ENCODE measurements around the gene LZTS2.

LZTS2 gene

DNA sequence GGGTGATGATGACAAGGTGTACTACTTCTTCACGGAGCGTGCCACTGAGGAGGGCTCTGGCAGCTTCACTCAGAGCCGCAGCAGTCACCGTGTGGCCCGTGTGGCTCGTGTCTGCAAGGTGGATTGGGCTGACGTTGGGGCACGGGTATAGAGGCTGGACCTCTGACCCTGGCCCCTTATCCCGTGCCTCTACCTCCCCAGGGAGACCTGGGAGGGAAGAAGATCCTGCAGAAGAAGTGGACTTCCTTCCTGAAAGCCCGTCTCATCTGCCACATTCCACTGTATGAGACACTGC is 20.8 kb upstream of the LZTS2 start:
- no peak for DNase-seq

- DNase-seq = no peak
Measured at GRCh38 chr10:100979791-100980272, 19.8 kb upstream of the LZTS2 start.

DNA sequence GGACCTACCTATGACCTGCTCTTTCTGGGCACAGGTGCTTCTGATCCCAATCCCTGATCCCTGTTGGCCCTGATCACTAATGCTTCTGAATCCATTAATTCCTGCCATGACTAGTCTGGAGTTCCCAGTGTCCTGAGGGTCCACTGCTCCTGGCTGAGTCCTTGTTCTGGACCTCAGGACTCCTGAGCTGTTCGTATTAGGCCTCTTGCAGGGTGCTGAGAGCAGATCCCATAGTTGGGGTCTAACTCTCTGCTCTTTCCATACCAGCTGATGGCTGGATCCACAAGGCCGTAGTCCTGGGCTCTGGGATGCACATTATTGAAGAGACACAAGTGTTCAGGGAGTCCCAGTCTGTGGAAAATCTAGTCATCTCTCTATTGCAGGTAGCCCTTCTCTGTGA is 19.3 kb upstream of the LZTS2 start:
- no peak for DNase-seq

DNA sequence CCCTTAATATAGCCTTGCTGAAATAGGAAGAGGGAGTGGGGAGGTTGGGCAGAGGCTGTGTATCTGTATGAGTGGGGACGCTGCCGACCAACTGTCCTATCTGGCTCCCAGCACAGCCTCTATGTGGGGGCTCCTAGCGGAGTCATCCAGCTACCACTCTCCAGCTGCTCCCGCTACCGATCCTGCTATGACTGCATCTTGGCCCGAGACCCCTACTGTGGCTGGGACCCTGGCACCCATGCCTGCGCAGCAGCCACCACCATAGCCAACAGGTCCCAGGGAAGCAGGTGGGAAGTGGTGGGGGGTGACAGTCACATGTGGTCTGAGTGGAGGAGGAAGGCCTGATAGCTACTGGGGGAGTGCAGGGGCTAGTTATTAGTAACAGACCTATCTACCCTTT is 18.9 kb upstream of the LZTS2 start:
- no peak for DNase-seq

- no peak for DNase-seq
Measured at GRCh38 chr10:100981178-100981772, 18.3 kb upstream of the LZTS2 start.

DNA sequence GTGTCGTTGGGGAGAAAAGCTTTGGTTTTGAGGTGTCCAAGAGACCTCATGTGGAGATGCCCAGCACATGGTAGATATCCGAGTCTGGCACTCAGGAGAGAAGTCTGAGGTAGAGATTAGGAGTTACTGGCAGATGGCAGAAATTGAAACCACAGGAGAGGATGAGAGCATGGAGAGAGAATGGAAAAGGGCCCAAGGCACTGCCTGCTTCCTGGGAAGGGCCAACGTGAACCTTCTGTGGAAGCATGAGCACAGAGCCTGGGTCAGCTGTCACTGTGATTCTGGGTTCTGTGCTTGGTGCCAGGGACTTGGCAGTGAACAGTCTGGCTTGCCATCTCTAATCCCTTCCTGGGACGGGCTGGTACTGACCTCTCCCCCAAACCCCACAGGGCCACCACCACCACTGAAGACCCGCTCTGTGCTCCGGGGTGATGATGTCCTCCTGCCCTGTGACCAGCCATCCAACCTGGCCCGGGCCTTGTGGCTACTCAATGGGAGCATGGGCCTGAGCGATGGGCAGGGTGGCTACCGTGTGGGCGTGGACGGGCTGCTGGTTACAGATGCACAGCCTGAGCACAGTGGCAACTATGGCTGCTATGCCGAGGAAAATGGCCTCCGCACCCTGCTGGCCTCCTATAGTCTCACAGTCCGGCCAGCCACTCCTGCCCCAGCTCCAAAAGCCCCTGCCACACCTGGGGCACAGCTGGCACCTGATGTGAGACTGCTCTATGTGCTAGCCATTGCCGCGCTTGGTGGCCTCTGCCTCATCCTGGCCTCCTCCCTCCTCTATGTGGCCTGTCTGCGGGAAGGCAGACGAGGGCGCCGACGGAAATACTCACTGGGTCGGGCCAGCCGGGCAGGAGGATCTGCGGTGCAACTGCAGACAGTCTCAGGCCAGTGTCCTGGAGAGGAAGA is 16.4 kb upstream of the LZTS2 start:
- DNase-seq = no peak

DNA sequence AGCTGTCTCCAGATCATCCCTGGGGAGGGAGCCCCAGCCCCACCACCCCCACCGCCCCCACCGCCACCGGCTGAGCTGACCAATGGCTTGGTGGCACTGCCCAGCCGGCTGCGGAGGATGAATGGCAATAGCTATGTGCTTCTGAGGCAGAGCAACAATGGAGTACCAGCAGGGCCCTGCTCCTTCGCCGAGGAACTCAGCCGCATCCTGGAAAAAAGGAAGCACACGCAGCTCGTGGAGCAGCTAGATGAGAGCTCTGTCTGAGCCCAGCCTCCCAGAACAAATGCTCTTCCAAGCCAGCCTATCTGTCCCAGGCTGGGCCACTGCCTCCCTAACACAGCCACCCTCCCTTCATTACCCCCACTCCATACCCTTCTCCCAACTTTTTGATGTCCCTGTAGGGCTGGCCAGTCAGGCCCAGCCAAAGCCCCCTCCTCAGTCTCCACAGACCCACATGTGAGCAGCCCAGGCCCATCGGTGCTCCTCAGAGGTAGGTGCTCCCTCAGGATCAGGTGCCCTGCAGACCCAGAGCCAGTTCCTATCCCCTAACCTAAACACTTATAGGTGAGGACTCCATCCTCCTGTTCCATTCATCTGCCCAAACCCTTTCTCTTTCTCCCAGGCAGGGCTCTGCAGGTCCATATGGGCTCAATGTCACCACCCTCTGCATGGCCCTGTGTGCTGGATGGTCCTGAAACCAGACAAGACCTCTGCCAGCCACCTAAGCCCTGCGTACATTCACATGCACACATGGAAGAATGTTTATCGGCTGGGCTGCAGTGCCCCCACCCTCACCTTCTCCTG is 15.5 kb upstream of the LZTS2 start:
- no peak for DNase-seq

GRCh38 chr10:100984672-100985177 is 14.9 kb upstream of the LZTS2 start:
- no peak for DNase-seq

- DNase-seq = no peak
Measured at GRCh38 chr10:100985336-100985735, 14.3 kb upstream of the LZTS2 start.

DNA sequence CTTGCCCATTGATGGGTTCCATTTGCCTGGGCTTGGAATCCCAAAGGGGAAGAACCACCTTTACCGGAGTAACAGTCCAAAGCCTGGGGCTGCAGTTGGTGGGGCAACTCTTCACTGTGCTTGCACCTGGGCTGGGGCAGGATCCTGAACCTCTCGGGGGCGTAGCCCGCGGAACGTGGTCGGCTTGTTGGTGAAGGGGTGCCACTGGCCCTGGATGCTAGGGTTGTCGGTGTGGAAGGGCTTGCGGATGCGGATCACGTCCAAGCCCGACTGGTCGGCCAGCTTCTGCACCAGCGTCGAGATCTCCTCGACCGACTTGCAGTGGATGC is 13.0 kb upstream of the LZTS2 start:
- DNase-seq = no peak

DNA sequence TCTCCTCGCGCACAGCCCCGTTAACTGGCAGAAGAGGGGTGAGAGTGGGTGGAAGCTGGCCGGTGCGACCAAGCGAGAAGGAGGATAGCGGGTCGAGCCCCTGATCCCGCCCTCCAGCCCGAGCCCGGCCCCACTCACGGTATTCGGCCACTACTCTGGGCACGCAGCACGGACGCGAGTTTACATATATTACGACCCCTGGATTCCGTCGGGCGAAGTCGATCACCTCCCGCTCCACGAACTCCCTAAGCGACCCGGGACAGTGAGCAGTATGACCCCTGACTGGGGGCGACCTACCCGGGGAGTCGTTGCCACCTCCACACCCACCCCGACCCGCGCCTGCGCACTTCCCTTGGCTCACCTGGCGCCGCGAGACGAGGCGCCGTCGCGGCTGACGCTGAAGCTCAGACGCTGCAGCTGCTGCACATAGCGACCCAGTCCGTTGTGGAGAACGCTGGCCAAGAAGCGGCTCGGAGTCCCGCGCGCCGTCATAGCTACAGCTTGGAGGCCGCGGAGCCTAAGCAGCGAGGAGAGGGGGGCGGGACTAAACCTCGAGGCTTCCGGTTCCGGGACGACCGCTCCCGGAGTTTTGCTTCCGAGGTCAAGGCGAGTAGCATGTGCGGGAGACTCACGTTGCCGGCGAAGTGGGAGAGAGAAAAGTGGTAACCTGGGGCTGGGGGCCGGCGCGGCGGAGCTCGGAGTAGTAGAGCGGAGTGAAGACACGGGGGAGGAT is 12.5 kb upstream of the LZTS2 start, which contains the start of the genes MRPL43 and TWNK:
MRPL43 (minus strand) TSS at position 546 of the 733 bp plus-strand sequence; CDS start at position 492, 54 bp downstream.
TWNK (plus strand) TSS at position 592 of the 733 bp plus-strand sequence. CDS start 668 bp downstream, outside the sequence.
- peak; percentile 65 to 87 (median 80) for DNase-seq

DNA sequence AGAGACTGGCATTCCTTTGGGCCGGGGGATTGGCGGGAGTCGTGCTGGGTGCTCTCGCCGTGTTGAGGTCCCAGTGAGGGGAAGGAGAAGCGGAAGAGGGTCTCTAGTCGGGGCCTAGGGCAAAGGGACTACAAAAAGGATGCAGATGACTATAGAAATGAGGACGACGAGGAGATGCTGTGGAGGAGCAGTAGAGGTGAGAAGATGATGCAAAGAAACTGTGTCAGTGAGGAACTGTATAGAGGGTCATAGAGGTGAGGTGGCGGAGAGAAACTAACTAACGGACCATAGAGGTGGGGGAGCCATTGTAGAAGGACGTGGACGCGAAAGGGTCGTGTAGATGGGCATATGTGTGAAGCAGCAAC is 11.9 kb upstream of the LZTS2 start:
- no peak for DNase-seq

- DNase-seq = no peak
Measured at GRCh38 chr10:100988166-100988565, 11.4 kb upstream of the LZTS2 start.

DNA sequence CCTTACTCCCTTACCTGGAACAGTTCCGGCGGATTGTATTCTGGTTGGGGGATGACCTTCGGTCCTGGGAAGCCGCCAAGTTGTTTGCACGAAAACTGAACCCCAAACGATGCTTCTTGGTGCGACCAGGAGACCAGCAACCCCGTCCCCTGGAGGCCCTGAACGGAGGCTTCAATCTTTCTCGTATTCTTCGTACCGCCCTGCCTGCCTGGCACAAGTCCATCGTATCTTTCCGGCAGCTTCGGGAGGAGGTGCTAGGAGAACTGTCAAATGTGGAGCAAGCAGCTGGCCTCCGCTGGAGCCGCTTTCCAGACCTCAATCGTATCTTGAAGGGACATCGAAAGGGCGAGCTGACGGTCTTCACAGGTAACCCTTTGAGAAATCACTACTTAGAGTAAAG is 10.5 kb upstream of the LZTS2 start:
- DNase-seq = no peak

GRCh38 chr10:100993986-100994708 is 5.5 kb upstream of the LZTS2 start:
- no peak for DNase-seq

- DNase-seq = no peak
Measured at GRCh38 chr10:100995181-100995580, 4.4 kb upstream of the LZTS2 start.

- DNase-seq = peak in 4 of 6 experiments; percentile 42 to 75 (median 50)
Measured at GRCh38 chr10:100996678-100997359, 2.8 kb upstream of the LZTS2 start.

GRCh38 chr10:100997360-100998182 is 2.0 kb upstream of the LZTS2 start:
- DNase-seq = peak; percentile 62 to 85 (median 68)

DNA sequence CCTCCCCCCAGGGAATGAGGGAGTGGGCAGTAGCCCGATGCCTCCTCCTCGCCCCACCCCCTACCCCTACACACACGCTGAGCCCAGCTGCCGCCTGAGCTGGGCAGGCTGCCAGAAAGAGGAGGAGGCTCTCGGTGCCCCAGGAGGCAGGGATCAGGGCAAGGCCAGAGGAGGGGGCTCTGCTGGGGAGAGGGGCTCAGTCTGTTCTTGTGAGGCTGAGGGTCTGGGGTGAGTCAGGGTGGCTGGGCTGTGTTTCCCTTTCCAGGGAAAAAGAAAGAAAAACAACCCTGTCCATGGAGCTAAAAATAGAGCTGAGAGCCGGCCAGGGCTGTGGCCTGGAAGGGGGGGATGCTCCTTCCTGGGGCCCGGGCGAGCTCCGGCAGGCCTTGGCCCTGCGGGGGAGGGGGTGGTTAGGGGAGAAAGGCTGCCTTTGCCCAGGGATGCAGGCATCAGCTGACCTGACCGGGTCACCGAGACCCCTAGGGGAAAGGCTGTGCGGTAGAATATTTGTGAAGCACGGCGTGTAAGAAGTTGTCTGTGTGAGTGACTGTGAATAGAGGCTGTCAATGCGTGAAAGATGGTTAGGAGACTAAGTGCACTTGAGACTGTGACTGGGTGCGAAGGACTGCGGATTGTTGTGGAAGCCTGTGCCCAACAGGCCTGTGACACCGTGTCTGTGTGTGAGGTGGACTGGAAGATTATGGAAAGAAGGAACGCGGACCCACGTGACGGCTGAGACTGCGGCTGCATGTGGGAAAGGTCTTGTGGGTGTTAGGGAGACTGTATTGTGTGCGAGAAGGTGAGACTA is 1.2 kb upstream of the LZTS2 start:
- DNase-seq = peak; percentile 51 to 81 (median 66)
